GM21360 (cell line): ENCODE data around the gene SND1.

Experiments used
- ATAC-seq: cut with Tn5 transposase; IDR thresholded peaks from one replicate; pipeline ENCODE4 v1.9.1; 2021; ENCODE audit warnings: mild to moderate bottlenecking, moderate library complexity; ENCODE audit not compliant: unreplicated experiment

Gene SND1

DNA sequence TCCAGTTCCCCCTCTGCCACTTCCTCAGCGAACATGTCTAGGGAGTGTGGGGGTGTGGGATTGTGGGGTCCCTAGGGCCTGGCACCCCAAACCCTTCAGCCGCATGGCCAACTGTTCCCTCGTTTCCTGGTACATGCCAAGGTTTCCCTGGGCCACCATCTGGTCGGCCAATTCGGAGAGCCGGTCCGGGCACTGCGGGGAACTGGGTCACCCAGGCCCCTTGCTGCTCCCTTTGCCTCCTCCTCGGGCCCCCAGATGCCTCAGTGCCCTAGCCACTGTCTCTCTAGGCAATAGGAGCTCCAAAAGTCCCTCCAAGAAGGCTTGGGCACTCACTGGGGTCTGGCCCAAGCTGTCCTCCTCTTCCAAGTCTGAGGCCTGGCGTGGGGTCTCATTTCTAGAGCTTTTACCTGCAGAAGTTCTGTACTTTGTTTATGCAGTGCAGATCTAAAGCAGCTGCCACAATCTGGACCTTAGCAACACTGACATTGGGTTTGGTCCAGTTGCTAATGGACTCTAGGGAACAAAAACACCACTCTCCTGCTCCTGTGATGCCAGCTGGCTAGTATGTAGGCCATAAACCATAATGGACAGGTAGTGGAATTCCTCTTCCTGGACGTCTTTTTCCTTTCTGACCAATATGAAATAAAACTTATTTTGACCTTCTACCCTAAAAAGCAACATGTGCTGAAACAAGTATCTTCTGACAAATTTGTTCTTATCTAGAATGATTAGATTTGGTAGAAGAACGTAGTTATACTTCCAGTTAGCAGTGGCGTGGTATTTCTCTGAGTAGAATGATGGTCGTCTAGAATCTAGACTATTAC is 206.3 kb downstream of the SND1 start:
- no peak for ATAC-seq

DNA sequence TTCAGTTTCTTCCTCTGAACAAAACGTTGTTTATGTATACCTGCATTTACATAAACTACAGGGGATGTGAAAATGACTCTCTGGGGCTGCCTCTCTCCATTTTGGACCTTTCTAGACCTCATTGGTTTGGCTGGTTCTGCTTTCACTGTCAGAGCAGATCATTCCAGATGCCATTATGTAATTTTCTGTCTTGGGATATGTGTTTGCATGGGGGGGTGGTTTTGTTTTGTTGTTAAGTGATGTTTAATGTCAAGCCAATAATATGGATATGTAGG is 206.9 kb downstream of the SND1 start:
- no peak for ATAC-seq

DNA sequence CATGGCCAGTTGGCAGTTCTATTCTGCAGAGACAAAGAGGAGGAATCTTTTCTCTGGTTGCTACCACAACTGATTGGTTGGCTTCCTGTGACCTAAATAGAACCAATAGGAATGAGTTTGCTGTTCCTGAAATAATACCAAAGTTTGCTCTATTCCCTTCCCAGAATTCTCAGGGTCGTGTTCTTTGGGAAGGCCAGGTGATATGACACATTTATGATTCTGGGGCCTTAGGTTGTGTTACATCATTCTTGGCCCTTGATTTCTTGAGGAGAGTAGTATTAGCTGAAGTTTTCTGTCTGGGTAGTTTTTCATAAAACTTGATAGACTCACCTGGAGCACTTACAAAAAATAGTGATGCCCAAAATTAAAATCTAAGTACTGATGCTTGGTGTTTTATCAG is 207.3 kb downstream of the SND1 start:
- no peak for ATAC-seq

DNA sequence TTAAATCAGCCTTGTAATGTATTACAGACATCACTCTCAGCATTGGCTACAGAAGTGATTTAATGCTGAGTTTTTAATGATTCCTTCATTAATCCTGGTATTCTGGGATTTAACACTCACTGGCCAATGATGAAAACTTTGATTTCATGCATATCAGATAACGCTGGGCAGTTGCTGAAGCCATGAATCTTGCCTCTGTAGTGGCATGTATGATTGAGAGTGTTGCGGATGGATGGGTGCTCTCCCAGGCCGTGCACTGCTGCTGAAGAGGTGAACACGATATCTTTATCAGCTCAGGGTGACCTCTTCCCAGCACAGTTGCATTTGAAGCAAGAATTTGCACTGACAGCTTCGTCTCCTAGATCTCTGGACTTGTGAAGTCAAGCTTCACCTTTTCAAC is 210.5 kb downstream of the SND1 start:
- ATAC-seq = no peak

DNA sequence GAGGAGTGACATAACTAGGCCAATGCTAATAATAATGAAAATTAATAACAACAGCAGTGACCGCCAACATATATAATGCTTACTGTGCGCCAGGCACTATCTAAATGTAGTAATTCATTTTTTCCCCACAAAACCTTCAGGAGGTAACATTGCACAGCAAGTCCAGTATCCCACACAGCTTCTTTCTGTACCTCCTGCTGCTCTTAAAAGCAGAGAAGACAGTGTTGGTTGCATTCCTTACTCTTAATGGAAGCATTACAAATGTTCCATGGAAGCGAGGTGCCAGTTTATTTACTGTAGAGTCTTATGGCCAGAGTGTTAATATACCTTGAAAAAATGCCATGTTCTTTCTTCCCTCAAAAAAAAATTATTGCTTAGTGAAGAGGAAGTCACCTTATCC is 211.1 kb downstream of the SND1 start:
- no peak for ATAC-seq

DNA sequence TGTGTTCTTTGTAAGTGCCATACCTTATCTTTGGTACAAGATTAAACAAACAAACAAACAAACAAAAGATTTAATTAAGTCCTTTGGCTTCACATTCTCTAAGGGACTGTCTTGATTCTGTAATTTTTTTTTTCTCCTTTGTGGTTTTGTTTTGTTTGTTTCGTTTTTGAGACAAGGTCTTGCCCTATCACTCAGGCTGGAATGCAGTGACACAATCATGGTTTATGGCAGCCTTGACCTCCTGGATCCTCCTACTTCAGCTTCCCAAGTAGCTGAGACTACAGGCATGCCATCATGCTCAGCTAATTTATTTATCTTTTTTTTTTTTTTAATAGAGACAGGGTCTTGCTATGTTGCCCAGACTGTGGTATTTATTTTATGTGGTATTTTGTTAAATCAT is 213.5 kb downstream of the SND1 start:
- no peak for ATAC-seq

DNA sequence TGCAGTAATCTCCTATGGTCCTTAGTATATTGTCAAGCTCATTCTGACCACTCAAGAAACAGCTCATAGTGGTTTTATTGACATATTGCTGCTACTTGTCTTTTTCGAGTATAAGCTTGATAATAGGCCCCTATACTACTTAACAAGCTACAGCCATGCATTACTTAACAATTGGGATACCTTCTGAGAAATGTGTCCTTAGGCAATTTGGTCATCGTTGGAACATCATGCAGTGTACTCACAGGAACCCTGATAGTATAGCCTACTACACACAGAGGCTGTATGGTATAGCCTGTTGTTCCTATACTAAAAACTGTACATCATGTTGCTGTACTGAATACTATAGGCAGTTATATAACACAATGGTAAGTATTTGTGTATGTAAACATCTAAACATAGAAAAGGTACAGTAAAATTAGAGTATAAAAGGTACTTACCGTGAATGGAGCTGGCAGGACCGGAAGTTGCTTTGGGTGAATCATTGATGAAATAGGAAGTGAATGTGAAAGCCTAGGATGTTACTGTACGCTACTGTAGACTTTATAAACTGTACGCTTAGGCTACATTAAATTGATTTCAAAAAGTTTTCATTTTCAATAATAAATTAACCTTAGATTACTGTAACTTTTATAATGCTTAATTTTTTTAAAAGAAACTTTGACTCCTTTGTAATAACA is 218.4 kb downstream of the SND1 start:
- peak; percentile 76 for ATAC-seq

DNA sequence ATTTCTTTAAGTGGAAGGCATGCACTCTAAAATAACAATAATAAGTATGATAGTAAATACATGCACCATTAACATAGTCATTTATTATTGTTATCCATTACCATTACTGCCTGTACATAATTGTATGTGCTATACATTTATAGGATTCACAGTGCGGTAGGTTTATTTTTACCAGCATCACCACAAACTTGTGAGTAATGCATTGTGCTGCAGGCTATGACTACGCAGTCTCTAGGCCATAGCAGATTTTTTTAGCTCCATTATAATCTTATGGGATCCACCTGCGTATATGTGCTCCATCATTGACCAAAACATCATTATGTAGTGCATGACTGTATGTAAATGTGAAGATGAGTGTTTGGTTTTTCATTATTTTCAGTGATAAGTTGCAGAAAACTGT is 219.2 kb downstream of the SND1 start:
- ATAC-seq = no peak

DNA sequence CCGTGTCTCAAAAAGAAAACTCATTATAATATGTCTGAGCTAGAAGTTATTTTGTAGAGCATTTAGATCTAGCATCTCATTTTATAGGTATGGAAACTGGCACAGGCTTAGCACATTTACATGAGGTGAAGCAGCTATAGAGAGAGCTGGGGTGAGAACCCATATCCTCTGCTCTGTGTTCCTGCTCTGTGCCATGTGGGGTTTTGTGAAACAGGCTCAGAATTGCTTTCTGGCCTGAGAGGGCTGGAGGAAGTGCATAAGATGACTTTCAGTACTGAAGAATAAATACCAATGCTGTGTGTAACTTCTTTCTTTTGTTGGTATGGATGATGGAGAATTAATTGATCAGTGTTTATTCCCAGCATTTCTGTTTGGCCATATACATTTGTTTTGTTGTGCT is 220.1 kb downstream of the SND1 start:
- no peak for ATAC-seq

DNA sequence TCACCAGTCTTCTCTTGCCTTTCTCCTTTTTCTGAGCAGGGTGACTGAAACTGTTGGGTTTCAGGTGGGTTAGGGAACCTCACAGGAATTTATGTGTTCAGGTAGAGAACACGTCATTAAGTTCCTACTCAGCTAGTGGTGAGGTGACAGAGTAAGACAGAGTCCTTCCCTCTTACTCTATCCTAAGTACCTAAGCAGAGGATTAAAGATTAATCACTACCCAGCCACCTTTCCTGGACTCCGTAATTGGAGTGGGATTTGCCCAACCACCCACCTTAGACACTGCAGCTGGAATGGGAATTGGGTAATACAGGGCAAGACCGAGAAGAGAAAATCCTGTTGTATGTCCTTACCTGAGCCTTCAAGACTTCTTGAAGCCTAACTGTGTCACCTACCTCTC is 221.2 kb downstream of the SND1 start:
- no peak for ATAC-seq

DNA sequence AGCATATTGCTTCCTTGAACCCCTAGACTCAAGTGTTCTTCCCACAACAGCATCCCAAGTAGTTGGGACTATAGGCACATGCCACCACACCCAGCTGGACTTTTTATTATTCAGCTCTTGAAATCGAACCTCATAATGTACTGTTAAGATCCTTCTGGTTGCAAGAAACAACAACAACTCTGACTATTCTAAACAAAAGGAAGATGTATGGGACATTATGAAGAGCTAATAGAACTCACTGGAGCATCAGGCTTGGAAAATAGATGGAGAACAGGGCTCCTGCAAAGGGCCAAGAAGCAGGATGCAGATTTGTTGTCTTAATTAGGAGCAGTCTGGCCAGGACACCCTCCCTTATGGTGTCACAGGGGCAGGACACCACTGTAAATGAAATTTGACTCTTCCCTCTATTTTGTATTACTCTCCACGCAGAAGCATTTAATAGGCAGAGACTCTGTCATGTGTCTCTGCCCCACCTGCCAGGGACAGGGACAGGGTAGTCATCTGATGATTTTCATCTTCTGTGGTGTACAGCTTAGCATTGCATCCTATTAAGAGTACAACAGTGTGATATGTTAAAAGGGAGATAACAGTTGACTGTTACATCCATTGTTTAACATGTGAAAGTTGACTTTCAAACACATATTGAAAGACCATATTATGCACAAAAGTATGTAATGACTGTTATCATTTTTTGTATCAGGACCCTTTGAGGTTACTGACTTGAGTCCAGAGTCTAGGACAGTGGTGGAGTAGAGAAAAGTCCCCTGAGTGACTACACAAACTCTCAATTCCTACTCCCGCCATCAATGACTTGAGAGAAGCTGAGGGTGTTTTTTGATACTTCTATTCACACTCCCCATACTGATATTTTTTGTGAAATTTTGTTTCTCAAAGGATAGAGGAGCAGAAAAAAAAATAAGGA is 222.0 kb downstream of the SND1 start:
- ATAC-seq = no peak

DNA sequence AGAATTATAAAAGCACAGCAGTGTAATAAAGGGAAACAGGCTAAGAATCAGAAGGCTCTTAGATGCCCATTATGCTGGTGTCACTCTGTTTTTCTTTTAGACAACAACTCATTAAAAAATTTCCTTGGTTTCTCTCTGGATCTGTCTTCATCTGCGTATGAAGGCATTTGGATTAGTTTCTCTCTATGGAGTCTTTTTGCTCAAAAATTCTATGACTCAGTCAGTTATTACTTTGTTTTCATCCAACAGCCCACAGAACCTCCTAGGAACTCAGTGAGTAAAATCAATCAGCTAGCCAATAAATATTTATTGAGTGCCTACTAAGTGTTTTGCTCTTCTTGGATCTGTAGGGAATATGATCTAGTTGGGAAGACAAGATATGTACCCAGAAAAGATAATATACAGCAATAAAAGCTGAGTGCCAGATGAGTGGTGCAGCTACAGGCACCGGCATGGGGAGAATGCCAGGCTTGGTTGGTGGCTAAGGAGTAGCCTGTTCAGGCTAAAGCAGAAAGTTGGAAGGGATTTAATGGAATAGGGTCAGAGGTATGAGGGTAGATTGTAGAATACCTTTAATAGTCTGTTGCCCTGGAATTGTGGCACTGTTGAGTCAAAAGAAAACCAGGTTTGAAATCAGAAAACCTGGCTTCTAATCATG is 223.1 kb downstream of the SND1 start:
- no peak for ATAC-seq

DNA sequence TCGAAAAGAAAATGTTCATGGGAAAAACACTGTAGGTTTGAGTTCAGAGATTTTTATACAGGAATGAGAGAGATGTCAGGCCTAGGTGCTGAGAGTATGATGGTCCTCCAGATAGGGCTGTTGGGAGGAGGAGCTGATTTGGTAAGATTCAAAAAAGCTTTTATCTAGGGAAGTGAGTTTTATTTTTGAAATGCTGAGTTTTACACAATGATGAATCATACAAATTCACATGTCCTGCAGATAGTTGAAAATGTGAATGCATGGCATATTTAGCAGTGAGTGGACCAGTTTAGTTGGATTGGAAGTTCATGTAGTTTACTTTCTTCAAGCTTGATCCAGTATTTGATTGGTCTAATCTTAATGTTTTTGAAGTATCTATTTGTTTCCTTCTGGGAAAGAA is 224.4 kb downstream of the SND1 start:
- no peak for ATAC-seq

DNA sequence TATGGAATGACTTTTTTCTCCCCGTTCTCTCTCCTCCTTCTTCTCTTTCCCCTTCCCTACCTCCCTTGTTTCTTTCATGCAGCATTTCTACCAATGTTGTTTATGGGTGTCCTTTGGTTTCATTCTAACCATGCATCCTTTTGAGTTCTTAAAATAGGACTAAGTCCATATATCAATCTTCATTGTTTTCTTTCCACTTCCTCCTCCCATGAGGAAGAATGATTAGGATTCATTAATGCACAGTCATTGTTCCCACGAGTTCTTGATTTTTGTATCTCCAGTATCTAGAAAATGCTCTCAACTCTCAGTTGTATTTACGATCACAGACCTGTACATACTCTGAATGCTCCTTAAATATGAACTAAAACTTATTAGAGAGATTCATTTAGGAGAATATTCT is 226.0 kb downstream of the SND1 start:
- no peak for ATAC-seq

DNA sequence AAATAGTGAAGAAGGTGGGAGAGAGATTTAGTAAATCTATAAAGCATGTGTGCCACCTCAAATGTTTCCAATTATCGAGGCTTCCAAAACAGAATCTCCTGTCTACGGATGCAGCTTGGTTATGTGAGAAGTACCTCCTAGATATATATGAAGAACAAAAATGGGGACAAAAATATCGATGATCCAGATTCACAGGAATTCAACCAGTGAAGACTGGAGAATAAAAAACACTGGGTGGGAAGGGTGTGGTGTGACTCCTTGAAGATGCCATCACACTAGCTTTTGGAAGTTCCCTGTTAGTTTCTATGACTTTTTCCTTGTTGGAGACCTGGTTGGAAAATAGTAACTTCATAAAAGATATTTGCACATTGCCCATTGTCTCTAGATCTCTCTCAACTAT is 226.8 kb downstream of the SND1 start:
- no peak for ATAC-seq

DNA sequence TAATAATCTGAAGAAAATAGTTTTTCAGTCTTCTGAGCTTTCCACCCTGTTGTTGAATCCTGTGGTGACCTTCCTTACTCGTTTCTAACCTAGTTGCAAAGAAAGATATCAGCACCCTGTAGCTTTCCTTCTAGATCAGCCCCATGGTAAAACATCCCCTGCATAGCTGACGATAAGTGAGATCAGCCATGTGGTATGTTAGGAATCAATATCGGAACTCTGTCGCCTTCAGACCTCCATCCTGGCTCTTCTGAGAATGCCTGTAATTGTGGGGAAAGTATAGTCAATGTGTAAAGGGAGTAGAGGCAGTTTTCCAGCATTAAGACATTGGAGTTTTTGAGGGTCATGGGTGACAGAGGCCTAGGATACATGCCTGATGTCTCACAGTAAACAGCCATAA is 227.4 kb downstream of the SND1 start:
- no peak for ATAC-seq

DNA sequence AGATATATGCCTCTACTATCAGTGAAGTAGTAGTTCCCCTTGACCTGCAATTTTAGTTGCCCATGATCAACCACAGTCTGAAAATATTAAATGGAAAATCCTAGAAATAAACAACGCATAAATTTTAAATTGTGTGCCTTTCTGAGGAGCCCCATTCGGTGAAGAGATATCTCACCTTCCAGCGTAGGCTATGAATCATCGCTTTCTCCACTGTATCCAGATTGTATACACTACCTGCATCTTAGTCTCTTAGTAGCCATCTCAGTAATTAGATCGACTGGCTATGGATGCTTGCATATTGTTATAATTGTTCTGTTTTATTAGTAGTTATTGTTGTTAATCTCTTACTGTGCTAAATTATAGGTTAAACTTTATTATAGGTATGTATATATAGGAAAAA is 227.9 kb downstream of the SND1 start:
- ATAC-seq = no peak

DNA sequence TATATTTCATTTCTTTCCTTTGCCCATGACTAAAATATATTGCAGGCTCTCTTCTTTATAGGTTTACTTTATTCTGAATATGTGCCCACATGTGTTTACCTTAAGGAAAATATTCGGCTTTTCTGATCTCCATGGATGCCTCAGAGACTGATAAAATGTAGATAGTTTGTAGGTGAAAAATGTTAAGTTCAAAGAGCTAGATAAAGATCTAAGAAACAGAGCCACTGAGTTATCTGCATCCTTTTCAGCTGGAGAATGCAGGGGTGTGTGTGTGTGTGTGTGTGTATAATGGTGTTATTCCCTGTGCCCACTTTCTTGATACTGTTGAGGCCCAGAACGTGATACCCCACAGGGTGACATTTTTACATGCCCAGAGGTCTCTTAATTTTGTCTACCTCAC is 228.5 kb downstream of the SND1 start:
- no peak for ATAC-seq

DNA sequence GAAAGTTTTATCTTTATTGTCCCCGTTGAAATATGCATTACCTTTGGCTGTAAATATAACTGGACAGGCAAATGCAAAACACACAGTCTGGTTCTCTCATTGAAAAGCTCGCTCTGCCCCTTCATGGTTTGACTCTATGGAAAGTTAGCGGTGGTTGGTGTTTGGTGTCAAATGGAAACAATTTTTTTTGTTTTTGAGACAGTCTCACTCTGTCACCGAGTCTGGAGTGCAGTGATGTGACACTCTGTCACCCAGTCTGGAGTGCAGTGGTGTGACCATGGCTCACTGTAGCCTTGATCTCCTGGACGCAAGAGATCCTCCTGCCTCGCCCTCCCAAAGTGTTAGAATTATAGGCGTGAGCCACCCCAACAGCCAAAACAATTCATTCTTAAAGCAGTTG is 229.6 kb downstream of the SND1 start:
- no peak for ATAC-seq

DNA sequence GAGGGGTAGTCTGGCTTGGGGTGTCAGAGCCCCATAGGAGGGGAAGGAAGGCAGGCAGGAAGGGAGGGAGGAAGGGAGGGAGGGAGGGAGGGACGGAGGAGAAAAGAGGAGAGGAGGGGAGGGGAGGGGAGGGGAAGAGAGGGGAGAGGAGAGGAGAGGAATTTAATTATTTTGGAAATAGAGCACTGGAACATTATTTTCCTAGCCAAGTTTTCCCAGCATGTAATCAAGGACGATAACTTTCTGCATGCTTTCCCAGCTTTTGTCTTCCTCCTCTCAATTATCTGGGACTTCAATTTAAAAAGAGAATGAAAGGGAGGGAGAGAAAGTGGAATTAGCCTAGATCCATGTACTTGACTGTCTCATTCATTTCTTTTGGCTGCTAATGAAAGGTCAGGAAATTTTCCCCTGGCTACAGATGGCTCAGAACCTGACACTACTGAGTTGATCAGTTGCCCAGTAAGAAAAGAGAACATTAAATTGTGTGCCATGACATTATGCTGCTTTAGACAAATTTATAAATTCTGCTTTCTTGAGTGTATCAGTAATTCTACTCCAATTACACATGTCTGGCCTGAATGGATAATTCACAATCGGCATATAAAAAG is 230.4 kb downstream of the SND1 start:
- no peak for ATAC-seq

DNA sequence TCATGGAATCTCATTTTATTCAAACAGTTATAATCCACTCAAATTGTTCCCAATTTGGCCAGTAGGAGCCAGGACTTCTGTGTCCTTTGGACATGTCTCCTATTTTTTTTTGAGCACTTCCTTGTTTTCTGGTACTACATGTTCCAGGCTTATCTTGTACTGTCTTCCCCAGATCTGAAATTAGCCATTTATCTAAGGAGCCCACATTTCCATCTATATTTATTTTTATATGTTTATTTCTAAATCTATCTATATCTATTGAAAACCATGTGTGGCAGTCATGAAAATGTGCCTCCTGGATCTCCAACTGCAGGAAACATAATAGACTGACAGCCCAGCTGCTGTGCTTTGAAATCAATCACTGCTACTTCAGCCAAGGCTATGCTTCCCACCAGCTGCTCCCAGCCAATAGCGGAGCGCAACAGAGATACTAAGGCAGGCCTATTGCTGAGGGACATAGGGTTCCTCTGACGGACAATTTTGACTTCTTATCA is 232.1 kb downstream of the SND1 start:
- ATAC-seq = no peak
